ENCODE measurements around the gene PSMG4.

PSMG4 gene

GRCh38 chr6:3291346-3291745 is 32.6 kb downstream of the PSMG4 start:
- DNase-seq, result no peak

GRCh38 chr6:3291987-3292386 is 33.2 kb downstream of the PSMG4 start:
- no peak for DNase-seq

GRCh38 chr6:3292431-3293197 is 33.9 kb downstream of the PSMG4 start:
- no peak for DNase-seq

- no peak for DNase-seq
Observed at GRCh38 chr6:3293271-3294155, 34.8 kb downstream of the PSMG4 start.

GRCh38 chr6:3294396-3294795 is 35.6 kb downstream of the PSMG4 start:
- no peak for DNase-seq

- no peak for DNase-seq
Observed at GRCh38 chr6:3294921-3295871, 36.4 kb downstream of the PSMG4 start.

- no peak for DNase-seq
Observed at GRCh38 chr6:3296078-3296477, 37.3 kb downstream of the PSMG4 start.

GRCh38 chr6:3296537-3296936 is 37.8 kb downstream of the PSMG4 start:
- DNase-seq, result no peak

- DNase-seq, result no peak
Observed at GRCh38 chr6:3297006-3297405, 38.3 kb downstream of the PSMG4 start.

- no peak for DNase-seq
Observed at GRCh38 chr6:3297909-3298308, 39.2 kb downstream of the PSMG4 start.

- no peak for DNase-seq
Observed at GRCh38 chr6:3299221-3299620, 40.5 kb downstream of the PSMG4 start.

- DNase-seq, result no peak
Observed at GRCh38 chr6:3301506-3301905, 42.8 kb downstream of the PSMG4 start.

GRCh38 chr6:3303795-3304411 is 45.2 kb downstream of the PSMG4 start:
- no peak for DNase-seq

- no peak for DNase-seq
Observed at GRCh38 chr6:3304500-3305215, 45.9 kb downstream of the PSMG4 start.

GRCh38 chr6:3305216-3305565 is 46.4 kb downstream of the PSMG4 start:
- no peak for DNase-seq

- no peak for DNase-seq
Observed at GRCh38 chr6:3305831-3306230, 47.1 kb downstream of the PSMG4 start.

GRCh38 chr6:3306848-3307247 is 48.1 kb downstream of the PSMG4 start:
- no peak for DNase-seq

GRCh38 chr6:3307436-3307835 is 48.7 kb downstream of the PSMG4 start:
- DNase-seq, result no peak

- no peak for DNase-seq
Observed at GRCh38 chr6:3308106-3308505, 49.4 kb downstream of the PSMG4 start.

GRCh38 chr6:3309391-3310050 is 50.8 kb downstream of the PSMG4 start:
- no peak for DNase-seq

- DNase-seq, result no peak
Observed at GRCh38 chr6:3310051-3310448, 51.3 kb downstream of the PSMG4 start.

Measured in left hindlimb (tissue), 1 donor.